K562 (cell line): ENCODE results near the gene GLT6D1. TPM values are rescaled to one million over a fixed set of nuclear protein-coding genes. Genes with fewer than 3 reads are reported as not detected.

ENCODE experiments used
- ATAC-seq: fragments of 200-7000 bp; cut with Tn5 transposase; 3 replicates; pipeline ENCODE4 v1.9.1; 2020; ENCODE audit warnings: moderate library complexity
- BruUV-seq: library from RNA; stranded (reverse); fragments of 400-500 nt; replicated peaks from 2 replicates; lab custom pipeline; 2021; lab: Mats Ljungman, UMichigan
- CTCF ChIA-PET: fragments of 300-600 bp; formaldehyde crosslinking; extraction: SDS; loops from one replicate; lab custom pipeline; 2021; ENCODE audit warnings: low intra/inter-chr PET ratio; lab: Yijun Ruan, JAX
- POLR2A ChIA-PET: fragments of 300-600, 350-650 bp; sonication (Branson Sonifier 250); formaldehyde crosslinking; extraction: SDS; loops from one replicate; lab custom pipeline; 2021; ENCODE audit warnings: antibody characterized with exemption, inconsistent platforms; lab: Yijun Ruan, JAX
- DNase-seq, 4 experiments: peaks; one replicate each; pipeline versions ENCODE4 v3.0.0 to v3.0.0-alpha.2; 2011 to 2018; ENCODE audit warnings: low spot score in 3 of 4, mixed read lengths in 3 of 4; ENCODE audit errors: extremely low read depth in 1 of 4
- FAIRE-seq: peaks from 2 replicates; lab custom pipeline; 2011; peaks lifted over from hg19 to GRCh38; lab: Jason Lieb, UNC
- H2AFZ ChIP-seq: 2 replicates; pipeline ENCODE4 v1.6.0; 2011; ENCODE audit warnings: low read depth, low read length, control low read depth, inconsistent platforms
- H3K27ac ChIP-seq: fragments of 200-600 bp; 3 replicates; pipeline ENCODE4 v1.8.0; 2011; ENCODE audit warnings: low read depth, mild to moderate bottlenecking, control low read depth, inconsistent platforms, low read length, moderate library complexity, mixed read lengths; ENCODE audit errors: extremely low read depth
- H3K27me3 ChIP-seq, 2 experiments: fragments of 300-600 bp in 1 of 2; 2 replicates in 1 of 2; 3 replicates in 1 of 2; pipeline versions ENCODE4 v1.6.0 to v1.8.0; 2011; ENCODE audit warnings: inconsistent platforms in 2 of 2, low read length in 2 of 2, mild to moderate bottlenecking in 1 of 2, mixed read lengths in 1 of 2, moderate library complexity in 1 of 2; ENCODE audit not compliant: control insufficient read depth in 2 of 2, insufficient read depth in 2 of 2
- H3K36me3 ChIP-seq: fragments of 300-600 bp; 3 replicates; pipeline ENCODE4 v1.8.0; 2011; ENCODE audit warnings: mild to moderate bottlenecking, low read length, inconsistent platforms; ENCODE audit not compliant: control insufficient read depth, insufficient read depth
- H3K4me1 ChIP-seq, 2 experiments: fragments of 200-600 bp in 1 of 2; replicated peaks in 1 of 2; 2 replicates in 1 of 2; 3 replicates in 1 of 2; pipeline versions ENCODE4 v1.5.1 to v1.8.0; 2011; ENCODE audit warnings: inconsistent platforms in 2 of 2, low read length in 2 of 2, mild to moderate bottlenecking in 1 of 2, mixed read lengths in 1 of 2, moderate library complexity in 1 of 2; ENCODE audit not compliant: control insufficient read depth in 2 of 2, insufficient read depth in 2 of 2
- H3K4me2 ChIP-seq: 2 replicates; pipeline ENCODE4 v1.6.1; 2011; ENCODE audit warnings: low read length, control low read depth, inconsistent platforms, mixed read lengths; ENCODE audit not compliant: insufficient read depth
- H3K4me3 ChIP-seq: fragments of 200-600 bp; sonication (generic), shearing (Covaris generic); 2 replicates; pipeline ENCODE4 v1.5.1; 2016; ENCODE audit warnings: control low read depth, inconsistent platforms
- H3K79me2 ChIP-seq: fragments of 200-600 bp; 3 replicates; pipeline ENCODE4 v1.8.0; 2011; ENCODE audit warnings: low read length, inconsistent platforms; ENCODE audit not compliant: control insufficient read depth, insufficient read depth
- H3K9ac ChIP-seq, 2 experiments: 2 replicates each; pipeline versions ENCODE4 v1.6.0 to v1.6.1; 2011; ENCODE audit warnings: low read depth in 2 of 2, low read length in 2 of 2, control low read depth in 1 of 2, inconsistent platforms in 1 of 2, mild to moderate bottlenecking in 1 of 2, mixed read lengths in 1 of 2; ENCODE audit not compliant: insufficient read depth in 1 of 2
- H3K9me1 ChIP-seq: one replicate; pipeline ENCODE4 v1.6.0; 2011; ENCODE audit warnings: inconsistent platforms, mild to moderate bottlenecking, low read length, moderate library complexity; ENCODE audit not compliant: control insufficient read depth, insufficient read depth
- H3K9me3 ChIP-seq: replicated peaks from 2 replicates; pipeline ENCODE4 v1.5.1; 2011; ENCODE audit warnings: low read depth, low read length, inconsistent platforms; ENCODE audit not compliant: control insufficient read depth, insufficient read depth
- H4K20me1 ChIP-seq: replicated peaks from 2 replicates; pipeline ENCODE4 v1.6.1; 2011; ENCODE audit warnings: low read length, inconsistent platforms, mixed read lengths; ENCODE audit not compliant: control insufficient read depth, insufficient read depth
- ASH1L ChIP-seq: fragments of 450-650 bp; IDR thresholded peaks from 2 replicates; pipeline ENCODE4 v1.6.1; 2018; ENCODE audit warnings: borderline replicate concordance, mild to moderate bottlenecking, low read depth; ENCODE audit not compliant: partially characterized antibody
- CREM ChIP-seq: IDR thresholded peaks from 2 replicates; pipeline ENCODE4 v1.6.1; 2014; ENCODE audit warnings: antibody characterized with exemption, low read depth
- CTCF ChIP-seq, 3 experiments: IDR thresholded peaks in 2 of 3; conservative IDR thresholded peaks in 1 of 3; 2 replicates each; pipeline ENCODE4 v1.5.1; 2011 to 2012; ENCODE audit warnings: low read length in 3 of 3, mild to moderate bottlenecking in 3 of 3, control low read depth in 2 of 3, improper control_type of control experiment in 1 of 3, inconsistent platforms in 1 of 3, low read depth in 1 of 3, mixed read lengths in 1 of 3, moderate library complexity in 1 of 3; ENCODE audit not compliant: insufficient read depth in 2 of 3
- EGR1 ChIP-seq: fragments of 450-650 bp; conservative IDR thresholded peaks from 2 replicates; pipeline ENCODE4 v1.6.1; 2017; ENCODE audit warnings: mild to moderate bottlenecking
- HINFP ChIP-seq: fragments of 450-650 bp; conservative IDR thresholded peaks from 2 replicates; pipeline ENCODE4 v1.6.1; 2016; ENCODE audit warnings: missing genetic modification characterization, low read depth, mild to moderate bottlenecking, control low read depth, missing compliant biosample characterization
- KLF16 ChIP-seq: IDR thresholded peaks from 2 replicates; pipeline ENCODE4 v1.6.1; 2016; ENCODE audit warnings: antibody characterized with exemption
- NRF1 ChIP-seq, 2 experiments: fragments of 450-650 bp; IDR thresholded peaks in 1 of 2; conservative IDR thresholded peaks in 1 of 2; 2 replicates each; pipeline ENCODE4 v1.6.1; 2014; ENCODE audit warnings: mild to moderate bottlenecking in 2 of 2
- RAD21 ChIP-seq, 2 experiments: fragments of 250-450 bp in 1 of 2; fragments of 450-650 bp in 1 of 2; sonication (Bioruptor Pico) in 1 of 2; formaldehyde crosslinking in 1 of 2; IDR thresholded peaks in 1 of 2; conservative IDR thresholded peaks in 1 of 2; 2 replicates each; pipeline versions ENCODE4 v1.4.0 to v1.8.0; 2020 to 2022; ENCODE audit warnings: mild to moderate bottlenecking in 2 of 2, moderate library complexity in 1 of 2
- SMARCA4 ChIP-seq: fragments of 450-650 bp; IDR thresholded peaks from 2 replicates; pipeline ENCODE4 v1.6.1; 2016
- SMC3 ChIP-seq: conservative IDR thresholded peaks from 2 replicates; pipeline ENCODE4 v1.6.1; 2011; ENCODE audit warnings: low read depth, low read length, improper control_type of control experiment; ENCODE audit not compliant: insufficient read depth
- ZNF12 ChIP-seq: sonication (generic); formaldehyde crosslinking; IDR thresholded peaks from 2 replicates; pipeline ENCODE4 v1.4.0; 2020; ENCODE audit warnings: mild to moderate bottlenecking, missing genetic modification reagents
- ZNF121 ChIP-seq: sonication (generic); formaldehyde crosslinking; conservative IDR thresholded peaks from 2 replicates; pipeline ENCODE4 v1.8.0; 2022; ENCODE audit warnings: missing genetic modification reagents
- WGBS: fragments of 100-300 bp; shearing (Covaris generic); methylation state at CpG from one replicate; pipeline ENCODE4 v1.1.6; 2016; ENCODE audit warnings: low coverage, mixed read lengths; ENCODE audit not compliant: insufficient coverage; ENCODE audit errors: missing lambda C conversion rate; 5-methylcytosine and 5-hydroxymethylcytosine counted together
- in situ Hi-C: fragments of 300-500 bp; cut with MboI; formaldehyde crosslinking; loops from 4 replicates; pipeline ENCODE4 v1.15.0; 2018; ENCODE audit warnings: inconsistent platforms, mixed read lengths
- intact Hi-C: fragments of 100-400 bp; cut with micrococcal nuclease; formaldehyde crosslinking; loops from 2 replicates; pipeline ENCODE4 v1.14.2; 2022
- polyA plus RNA-seq, 8 experiments: library from polyadenylated mRNA; depleted of rRNA in 4 of 8; stranded (reverse) in 5 of 8; unstranded in 3 of 8; fragments of >200 nt; fragmentation: Nextera tagmentation in 2 of 8; fragmentation: Illumina TruSeq in 1 of 8; extraction: Ambion mirVana in 2 of 8; extraction: Trizol in 1 of 8; gene quantifications; 2 replicates each; pipeline versions ENCODE4 v1.2.1 to v1.2.3, GENCODE V29; 2011 to 2014; ENCODE audit warnings: inconsistent platforms in 1 of 8, missing spikeins in 1 of 8
- total RNA-seq, 7 experiments: library from RNA; depleted of rRNA in 6 of 7; stranded (reverse); fragments of >200 nt in 6 of 7; fragmentation: Illumina TruSeq in 2 of 7; extraction: Trizol in 2 of 7; gene quantifications; 2 replicates each; pipeline versions ENCODE4 v1.2.1 to v1.2.3, GENCODE V29; 2011 to 2021; ENCODE audit warnings: low replicate concordance in 1 of 7
- TF ChIP-seq, protein P1 (sequence below): fragments of 250-450 bp; sonication (Bioruptor Pico); IDR thresholded peaks from 2 replicates; pipeline ENCODE4 v1.8.0; 2021; ENCODE audit warnings: borderline replicate concordance, mild to moderate bottlenecking, moderate library complexity; ENCODE audit not compliant: poor library complexity, severe bottlenecking

The GLT6D1 gene
- total and polyA plus RNA-seq, 9 of the 15 experiments (the other 6 are each of a cell fraction or from before 2014, with no cell fraction given) = not detected

DNA sequence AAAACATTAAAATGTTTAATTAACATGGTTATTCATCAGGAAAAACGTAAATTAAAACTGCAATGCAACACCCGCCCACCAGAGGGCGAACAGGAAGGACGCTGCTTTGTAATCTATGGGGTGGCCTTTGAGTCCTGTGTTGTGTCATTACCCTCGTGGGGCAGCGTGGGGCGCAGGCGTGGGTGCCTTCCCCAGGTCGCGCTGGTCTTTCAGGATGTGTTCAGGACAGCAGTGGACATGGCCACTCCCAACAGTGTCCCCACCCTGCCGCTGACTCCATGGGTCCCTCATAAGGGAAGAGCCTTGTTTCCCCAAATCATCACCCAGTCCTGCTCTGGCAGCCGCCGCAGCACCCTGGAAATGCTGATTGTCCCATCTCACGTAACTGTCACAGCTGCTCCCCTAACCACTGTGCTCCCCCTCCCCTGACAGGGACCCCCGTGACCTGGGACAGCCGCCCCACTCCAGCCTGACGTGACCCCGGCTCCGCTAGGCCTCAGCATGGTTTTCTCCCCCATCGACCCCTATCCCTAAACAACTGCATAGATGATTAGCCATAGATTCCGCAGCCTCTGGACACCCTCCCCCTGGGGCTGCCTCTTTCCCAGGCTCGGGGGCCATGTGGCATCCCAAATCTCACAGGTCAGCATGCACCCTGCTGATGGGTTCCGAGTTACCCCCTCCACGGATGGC is 36.4 kb downstream of the GLT6D1 start:
- intact Hi-C loops (loop anchor here (5.0 to 10.0 kb wide), 5 partner anchors 82 to 524 kb away; partner anchors contain the start of gene UBAC1), in situ Hi-C loops (no loop called here)
- H3K4me1 ChIP-seq = peaks cover 0 to 12% of the 10 kb centered on the region in 2 experiments; a peak in 3 of 5 replicates
- H3K79me2 ChIP-seq = no peaks in the 10 kb centered on the region
- ChIA-PET POLR2A (interaction anchor here (0.7 kb wide), 1 partner anchor 12 kb away, joined by 3 read pairs; no protein-coding TSS in a partner anchor), CTCF (interaction anchor here (0.7 to 1.2 kb wide), 4 partner anchors 98 to 1139 kb away, joined by 3 to 4 read pairs (median 3); no protein-coding TSS in a partner anchor)
- TF ChIP-seq CREM = peak; percentile 22; the same call in 1 of the 2 replicates
- peak in 1 of 2 experiments; percentile 50; a peak in 2 of 4 replicates for TF ChIP-seq RAD21 (CRISPR knock-in tag; conservative IDR thresholded peaks at IDR 0.05 in 1 of 2, IDR thresholded peaks at IDR 0.05 in 1 of 2)
- 0 out of 2 replicates have a peak, but pooled peaks have one; percentile 28 for TF ChIP-seq SMC3
- peak; percentile 25; the same call in 1 of the 2 replicates for TF ChIP-seq KLF16
- TF ChIP-seq ZNF121 = no peak
- TF ChIP-seq SMARCA4 = no peak
- TF ChIP-seq NRF1 (conservative IDR thresholded peaks at IDR 0.05 in 1 of 2, IDR thresholded peaks at IDR 0.05 in 1 of 2) = peak; percentile 45 to 60; a peak in 3 of 4 replicates
- TF ChIP-seq ZNF12 (CRISPR knock-in tag) = no peak
- no peak for TF ChIP-seq ASH1L
- TF ChIP-seq, protein P1, sequence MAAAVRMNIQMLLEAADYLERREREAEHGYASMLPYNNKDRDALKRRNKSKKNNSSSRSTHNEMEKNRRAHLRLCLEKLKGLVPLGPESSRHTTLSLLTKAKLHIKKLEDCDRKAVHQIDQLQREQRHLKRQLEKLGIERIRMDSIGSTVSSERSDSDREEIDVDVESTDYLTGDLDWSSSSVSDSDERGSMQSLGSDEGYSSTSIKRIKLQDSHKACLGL = no peak
- peak; percentile 76 to 81 (median 77) for TF ChIP-seq CTCF (IDR thresholded peaks at IDR 0.05 in 2 of 3, conservative IDR thresholded peaks at IDR 0.05 in 1 of 3; ENCODE audit: insufficient read depth in 2 of 3, low read depth in 1 of 3, low read length in 3 of 3)
- TF ChIP-seq EGR1 = 0 out of 2 replicates have a peak, but pooled peaks have one; percentile 24
- TF ChIP-seq HINFP (tag) = no peak
- 21% methylated on average over 23 of the region's 24 CpGs for WGBS
- H3K4me2 ChIP-seq = no peak overlapping the region
- DNase-seq (peak; percentile 62 to 78 (median 70)), FAIRE-seq (peak; percentile 96), ATAC-seq (peak; percentile 78)
- H3K9me1 ChIP-seq = no peaks in the 10 kb centered on the region
- H3K36me3 ChIP-seq = no peaks in the 10 kb centered on the region
- H3K27me3 ChIP-seq = peaks cover 10 to 39% of the 10 kb centered on the region in 2 experiments; a peak in 3 of 5 replicates
- H3K4me3 ChIP-seq = no peak overlapping the region
- no peak overlapping the region for H3K27ac ChIP-seq
- no peak overlapping the region; a peak in 1 of 4 replicates for H3K9ac ChIP-seq
- H2AFZ ChIP-seq = no peak overlapping the region
- no TSS peak for BruUV-seq
- no peaks in the 10 kb centered on the region for H3K9me3 ChIP-seq
- H4K20me1 ChIP-seq = peaks cover 13% of the 10 kb centered on the region; the same call in 1 of the 2 replicates
